Measurements from ENCODE around the gene ENTPD1.

ENTPD1 gene

DNA sequence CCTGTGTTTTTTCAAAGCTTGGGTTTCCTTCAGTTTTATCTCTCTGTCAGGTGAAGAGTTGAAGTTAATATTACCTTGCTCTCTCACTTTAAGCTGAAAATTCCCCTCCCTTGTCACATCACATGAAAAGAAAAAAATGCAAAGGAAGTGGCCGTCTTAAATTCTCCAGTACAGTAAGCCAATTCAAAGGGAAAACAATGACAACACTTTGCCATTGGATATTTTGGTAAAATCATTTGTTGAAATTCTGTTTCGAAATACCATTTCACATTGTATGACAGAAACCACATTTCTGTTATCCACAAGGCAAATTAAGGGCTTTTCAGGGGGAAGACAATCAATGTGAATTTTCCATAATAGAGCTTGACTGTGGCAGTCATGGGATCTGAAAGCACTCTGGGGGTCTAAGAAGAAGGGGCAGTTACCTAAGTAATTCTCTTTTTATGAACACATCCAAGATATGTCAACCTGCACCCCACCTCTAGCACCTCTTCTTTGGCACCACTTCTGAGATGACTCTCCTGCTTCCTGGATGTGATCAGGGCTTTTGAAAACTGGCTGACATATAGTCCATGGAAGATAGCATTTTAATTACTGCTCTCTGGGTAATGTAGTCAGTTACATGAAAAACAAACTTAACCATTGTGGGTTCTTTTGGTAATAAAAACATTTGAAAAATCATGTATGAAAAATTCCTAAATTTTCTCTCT is 63.8 kb downstream of the ENTPD1 start:
- Histone ChIP-seq H3K27ac (ENCODE audit: poor library complexity, severe bottlenecking) (no peak overlapping the region), H3K4me1 (ENCODE audit: insufficient read depth, poor library complexity, severe bottlenecking) (peaks cover 3% of the 10 kb centered on the region), H3K4me3 (ENCODE audit: severe bottlenecking) (no peak overlapping the region), H3K9me3 (ENCODE audit: severe bottlenecking) (no peaks in the 10 kb centered on the region), H3K36me3 (ENCODE audit: low read depth) (no peaks in the 10 kb centered on the region), H3K27me3 (ENCODE audit: insufficient read depth, poor library complexity, severe bottlenecking) (no peaks in the 10 kb centered on the region)
- DNase-seq (ENCODE audit: low spot score) (no peak), ATAC-seq (ENCODE audit: low read depth) (no peak)
- TF ChIP-seq, protein P1, sequence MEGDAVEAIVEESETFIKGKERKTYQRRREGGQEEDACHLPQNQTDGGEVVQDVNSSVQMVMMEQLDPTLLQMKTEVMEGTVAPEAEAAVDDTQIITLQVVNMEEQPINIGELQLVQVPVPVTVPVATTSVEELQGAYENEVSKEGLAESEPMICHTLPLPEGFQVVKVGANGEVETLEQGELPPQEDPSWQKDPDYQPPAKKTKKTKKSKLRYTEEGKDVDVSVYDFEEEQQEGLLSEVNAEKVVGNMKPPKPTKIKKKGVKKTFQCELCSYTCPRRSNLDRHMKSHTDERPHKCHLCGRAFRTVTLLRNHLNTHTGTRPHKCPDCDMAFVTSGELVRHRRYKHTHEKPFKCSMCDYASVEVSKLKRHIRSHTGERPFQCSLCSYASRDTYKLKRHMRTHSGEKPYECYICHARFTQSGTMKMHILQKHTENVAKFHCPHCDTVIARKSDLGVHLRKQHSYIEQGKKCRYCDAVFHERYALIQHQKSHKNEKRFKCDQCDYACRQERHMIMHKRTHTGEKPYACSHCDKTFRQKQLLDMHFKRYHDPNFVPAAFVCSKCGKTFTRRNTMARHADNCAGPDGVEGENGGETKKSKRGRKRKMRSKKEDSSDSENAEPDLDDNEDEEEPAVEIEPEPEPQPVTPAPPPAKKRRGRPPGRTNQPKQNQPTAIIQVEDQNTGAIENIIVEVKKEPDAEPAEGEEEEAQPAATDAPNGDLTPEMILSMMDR (IDR thresholded peaks at IDR 0.05; ENCODE audit: poor library complexity, severe bottlenecking), result no peak

DNA sequence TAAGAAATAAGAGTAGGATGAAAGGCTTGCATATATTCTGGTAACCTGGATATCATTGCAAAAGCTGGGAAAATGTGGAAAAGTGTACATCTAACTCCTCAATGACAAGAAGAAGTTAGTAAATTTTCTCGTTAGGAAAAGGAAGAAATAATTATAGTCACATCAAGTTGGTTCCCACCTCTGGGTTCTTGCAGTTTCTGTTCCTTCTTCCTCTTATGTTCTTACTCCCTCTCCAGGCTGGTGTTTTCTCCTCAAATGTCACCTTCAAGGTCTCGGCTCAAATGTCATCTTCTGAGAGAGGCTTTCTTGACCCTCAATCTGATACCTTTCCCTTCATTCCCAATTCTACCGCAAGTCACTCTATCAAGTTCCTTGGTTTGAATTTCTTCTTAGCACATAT is 64.4 kb downstream of the ENTPD1 start:
- ATAC-seq (ENCODE audit: low read depth) (no peak), DNase-seq (ENCODE audit: low spot score) (no peak)
- H3K27me3 ChIP-seq (ENCODE audit: insufficient read depth, poor library complexity, severe bottlenecking), result no peaks in the 10 kb centered on the region
- TF ChIP-seq, protein P1 (IDR thresholded peaks at IDR 0.05; ENCODE audit: poor library complexity, severe bottlenecking), result no peak
- H3K4me3 ChIP-seq (ENCODE audit: severe bottlenecking), result no peak overlapping the region
- no peak overlapping the region for H3K27ac ChIP-seq (ENCODE audit: poor library complexity, severe bottlenecking)
- H3K4me1 ChIP-seq (ENCODE audit: insufficient read depth, poor library complexity, severe bottlenecking), result peaks cover 3% of the 10 kb centered on the region
- no peaks in the 10 kb centered on the region for H3K9me3 ChIP-seq (ENCODE audit: severe bottlenecking)
- no peaks in the 10 kb centered on the region for H3K36me3 ChIP-seq (ENCODE audit: low read depth)

DNA sequence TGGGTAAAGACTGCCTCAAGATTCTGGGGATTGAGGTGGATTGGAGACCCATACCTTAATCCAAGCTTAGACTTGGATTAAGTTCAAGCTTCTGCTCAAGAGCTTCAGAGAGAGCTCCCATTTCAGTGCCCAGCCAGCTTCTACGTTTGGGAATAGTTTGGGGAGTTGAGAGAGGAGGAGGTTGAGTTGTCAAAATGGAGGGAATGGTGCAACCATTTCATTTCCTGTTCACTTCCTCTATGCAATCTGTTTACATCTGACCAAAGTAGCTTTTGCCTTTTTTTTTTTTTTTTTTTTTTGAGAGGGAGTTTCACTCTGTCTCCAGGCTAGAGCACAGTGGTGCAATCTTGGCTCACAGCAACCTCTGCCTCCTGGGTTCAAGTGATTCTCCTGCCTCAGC is 65.8 kb downstream of the ENTPD1 start:
- Histone ChIP-seq H3K4me3 (ENCODE audit: severe bottlenecking) (no peak overlapping the region), H3K27ac (ENCODE audit: poor library complexity, severe bottlenecking) (no peak overlapping the region), H3K4me1 (ENCODE audit: insufficient read depth, poor library complexity, severe bottlenecking) (peaks cover 3% of the 10 kb centered on the region), H3K9me3 (ENCODE audit: severe bottlenecking) (no peaks in the 10 kb centered on the region), H3K27me3 (ENCODE audit: insufficient read depth, poor library complexity, severe bottlenecking) (no peaks in the 10 kb centered on the region), H3K36me3 (ENCODE audit: low read depth) (no peaks in the 10 kb centered on the region)
- ATAC-seq (ENCODE audit: low read depth), result no peak
- TF ChIP-seq, protein P1 (IDR thresholded peaks at IDR 0.05; ENCODE audit: poor library complexity, severe bottlenecking), result no peak
- no peak for DNase-seq (ENCODE audit: low spot score)

DNA sequence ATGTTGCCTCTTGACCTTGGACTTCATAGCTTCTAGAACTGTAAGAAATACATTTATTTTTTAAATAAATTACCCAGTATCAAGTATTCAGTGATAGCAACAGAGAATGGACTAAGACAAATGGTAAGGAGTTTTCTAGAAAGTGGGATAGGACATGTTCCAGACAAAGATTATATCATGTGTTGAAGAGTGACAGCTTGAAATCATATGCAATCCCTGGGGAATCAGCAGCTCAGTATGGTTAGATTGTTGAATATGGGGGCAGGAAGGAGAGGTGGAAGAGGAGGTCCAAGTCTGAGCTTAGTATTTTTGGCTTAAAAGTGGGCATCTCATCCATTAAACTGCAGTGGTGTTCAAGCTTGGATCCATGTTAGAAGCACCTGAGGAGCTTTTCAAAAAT is 74.1 kb downstream of the ENTPD1 start:
- TF ChIP-seq, protein P1 (IDR thresholded peaks at IDR 0.05; ENCODE audit: poor library complexity, severe bottlenecking), result no peak
- Histone ChIP-seq H3K9me3 (ENCODE audit: severe bottlenecking) (no peaks in the 10 kb centered on the region), H3K27ac (ENCODE audit: poor library complexity, severe bottlenecking) (no peak overlapping the region), H3K36me3 (ENCODE audit: low read depth) (no peaks in the 10 kb centered on the region), H3K4me3 (ENCODE audit: severe bottlenecking) (no peak overlapping the region), H3K4me1 (ENCODE audit: insufficient read depth, poor library complexity, severe bottlenecking) (no peaks in the 10 kb centered on the region), H3K27me3 (ENCODE audit: insufficient read depth, poor library complexity, severe bottlenecking) (no peaks in the 10 kb centered on the region)
- ATAC-seq (ENCODE audit: low read depth) (no peak), DNase-seq (ENCODE audit: low spot score) (no peak)

DNA sequence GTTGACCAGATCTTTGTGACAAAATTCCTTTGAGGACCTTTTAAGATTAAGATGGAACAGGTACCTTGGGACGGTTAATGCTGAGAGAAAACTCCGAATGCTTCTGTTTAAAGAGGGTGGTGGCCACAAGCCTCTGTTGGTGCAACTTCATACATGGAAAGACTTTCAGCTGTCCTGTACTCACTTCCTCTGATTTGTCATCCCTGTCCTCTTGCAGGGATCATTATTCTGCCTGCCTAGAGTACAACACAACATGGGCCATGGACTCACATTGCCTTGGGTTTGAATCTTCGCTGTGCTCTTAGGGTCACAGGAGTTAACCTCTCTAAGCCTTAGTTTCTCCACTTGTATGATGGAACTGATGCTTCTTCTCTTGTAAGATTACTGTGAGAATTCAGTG is 75.1 kb downstream of the ENTPD1 start:
- Histone ChIP-seq H3K4me3 (ENCODE audit: severe bottlenecking) (no peak overlapping the region), H3K36me3 (ENCODE audit: low read depth) (no peaks in the 10 kb centered on the region), H3K9me3 (ENCODE audit: severe bottlenecking) (no peaks in the 10 kb centered on the region), H3K27ac (ENCODE audit: poor library complexity, severe bottlenecking) (no peak overlapping the region), H3K27me3 (ENCODE audit: insufficient read depth, poor library complexity, severe bottlenecking) (no peaks in the 10 kb centered on the region), H3K4me1 (ENCODE audit: insufficient read depth, poor library complexity, severe bottlenecking) (no peaks in the 10 kb centered on the region)
- no peak for DNase-seq (ENCODE audit: low spot score)
- ATAC-seq (ENCODE audit: low read depth), result no peak
- TF ChIP-seq, protein P1 (IDR thresholded peaks at IDR 0.05; ENCODE audit: poor library complexity, severe bottlenecking), result no peak

All from RWPE2 (cell line).